Measurements from ENCODE around the gene CTDNEP1.

Gene CTDNEP1

GRCh38 chr17:7251661-7252175 is at the start of gene CTDNEP1:
Gene CTDNEP1 (minus strand): TSS chr17:7251734. CDS start chr17:7251296, 438 bp downstream.
- peak; percentile 99 for DNase-seq

GRCh38 chr17:7296189-7296861 is 44.8 kb upstream of the CTDNEP1 start:
- DNase-seq: peak; percentile 27

- no peak for DNase-seq
These were observed 44.0 kb upstream of the CTDNEP1 start for GRCh38 chr17:7295230-7296180.

DNA sequence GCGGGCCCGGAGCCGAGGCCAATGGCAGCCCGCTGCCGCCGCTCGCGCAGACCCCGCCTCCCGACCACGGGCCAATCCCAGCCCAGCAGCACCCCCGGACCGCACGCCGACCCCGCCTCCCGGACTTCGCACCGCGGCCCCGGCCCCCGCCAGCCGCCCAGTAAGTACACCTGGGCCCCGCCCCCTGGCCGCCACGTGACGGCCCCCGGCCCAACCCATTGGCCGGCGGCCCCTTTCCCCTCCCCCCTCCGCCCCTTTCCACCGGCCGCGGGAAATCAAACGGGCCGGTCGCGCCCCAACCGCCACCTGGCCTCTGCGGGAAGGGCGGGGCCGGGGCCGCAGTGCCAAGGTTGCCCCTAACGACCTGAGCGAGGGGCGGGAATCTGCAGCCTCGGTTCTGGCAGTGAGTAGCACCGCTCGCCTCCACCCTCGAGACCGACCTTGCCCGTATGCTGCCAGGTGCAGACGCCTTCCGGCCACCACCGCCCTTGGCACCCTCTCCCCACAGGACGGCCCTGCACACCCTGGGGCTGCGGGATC is 43.1 kb upstream of the CTDNEP1 start, which contains the start of gene YBX2:
TSS of gene YBX2 (minus strand) at position 26 of the 540 bp plus-strand sequence. CDS start 139 bp downstream, outside the sequence.
- DNase-seq: peak; percentile 36

DNA sequence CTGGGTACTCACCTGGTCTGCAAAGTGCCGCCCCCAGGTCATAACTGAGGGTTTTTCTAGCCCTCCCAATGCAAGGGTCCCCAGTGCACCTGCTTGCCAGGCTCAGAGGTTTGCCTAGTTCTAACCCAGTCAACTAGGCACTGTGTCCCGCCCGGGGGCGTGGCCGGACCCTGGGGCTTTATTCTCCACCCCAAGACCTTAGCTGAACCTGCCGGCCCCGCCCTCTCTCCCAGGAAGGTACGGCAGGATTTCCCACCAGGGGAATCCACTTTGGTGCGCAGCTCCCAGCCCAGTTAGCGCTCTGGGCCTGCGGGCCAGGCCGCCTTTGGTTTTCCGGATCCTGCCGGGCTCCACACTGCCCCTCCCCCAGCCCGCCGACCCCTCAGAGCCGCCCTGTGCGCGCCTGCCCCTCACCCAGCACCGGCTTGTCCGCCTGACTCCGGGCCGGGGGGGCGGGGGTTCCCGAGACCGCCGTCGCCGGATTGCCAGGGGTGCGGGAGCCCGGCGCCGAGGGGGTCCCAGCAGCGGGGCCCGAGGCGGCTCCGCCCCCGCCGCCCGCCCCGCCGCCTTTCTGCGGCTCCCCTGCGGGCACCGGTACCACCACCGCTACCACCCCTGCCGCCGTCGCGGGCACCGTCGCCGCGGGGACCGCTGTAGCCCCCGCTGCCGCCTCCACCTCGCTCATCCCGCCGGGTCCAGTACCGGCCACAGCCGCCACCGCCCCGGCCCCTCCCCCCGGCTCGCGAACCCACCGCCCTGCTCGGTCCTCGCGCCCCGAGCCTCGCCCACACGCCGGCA is 42.5 kb upstream of the CTDNEP1 start:
- DNase-seq: no peak

GRCh38 chr17:7293159-7293558 is 41.6 kb upstream of the CTDNEP1 start:
- no peak for DNase-seq

DNA sequence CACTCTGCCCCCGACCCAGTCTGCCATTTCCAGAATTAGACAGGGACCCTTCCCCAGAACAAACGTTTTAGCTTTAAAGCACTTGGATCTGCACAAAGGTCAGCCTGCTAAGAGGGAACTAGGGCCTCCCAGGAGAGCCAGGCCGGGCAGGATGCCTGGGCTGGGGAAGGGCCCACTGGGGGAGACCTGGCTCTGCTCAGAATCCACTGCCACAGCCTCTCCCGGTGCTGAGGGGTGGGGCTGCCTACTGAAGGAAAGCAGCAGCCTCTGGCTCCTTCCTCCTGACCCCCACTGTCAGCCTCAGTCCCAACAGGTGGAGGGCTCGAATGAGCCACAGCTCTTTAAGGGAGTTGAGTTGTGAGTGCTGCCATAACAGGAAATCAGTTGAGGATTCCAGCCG is 41.2 kb upstream of the CTDNEP1 start:
- DNase-seq: no peak

DNA sequence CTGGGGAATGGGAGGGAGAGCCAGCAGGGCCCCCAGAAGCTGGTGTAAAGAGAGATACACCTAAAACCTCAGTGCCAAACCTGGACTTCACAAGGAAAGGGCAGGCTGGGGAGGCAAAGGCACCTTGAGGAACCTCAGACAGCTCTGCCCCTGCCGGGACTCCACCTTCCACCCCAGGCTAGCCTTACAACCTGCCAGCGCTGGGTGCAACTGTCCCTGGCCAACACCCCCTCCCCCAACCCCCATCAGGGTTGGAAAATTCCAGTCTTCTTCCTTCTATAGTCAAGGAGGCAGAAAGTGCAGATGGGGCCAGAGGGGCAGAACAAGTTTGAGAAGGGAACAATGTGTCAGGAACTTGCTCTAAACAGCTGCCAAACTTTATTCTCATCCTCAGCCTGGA is 40.7 kb upstream of the CTDNEP1 start:
- no peak for DNase-seq

DNA sequence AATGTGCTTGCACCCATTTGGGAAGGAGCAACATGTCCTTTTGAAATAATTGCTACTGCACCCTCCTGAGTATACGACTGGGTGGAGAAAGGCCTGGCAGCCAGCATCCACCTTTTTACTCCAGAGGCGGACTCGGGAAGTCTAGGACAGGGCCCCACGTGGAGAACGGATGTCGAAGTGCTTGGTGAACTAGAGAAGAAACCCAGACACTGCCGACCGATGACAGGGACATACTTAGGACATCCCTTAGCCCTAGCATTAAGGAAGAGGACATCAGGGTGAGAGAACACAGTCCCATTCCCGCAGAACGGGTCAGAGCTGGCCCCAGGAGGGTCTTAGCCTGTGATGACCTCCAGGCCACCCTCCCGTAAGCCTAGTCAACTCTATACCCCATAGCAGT is 39.2 kb upstream of the CTDNEP1 start:
- no peak for DNase-seq

DNA sequence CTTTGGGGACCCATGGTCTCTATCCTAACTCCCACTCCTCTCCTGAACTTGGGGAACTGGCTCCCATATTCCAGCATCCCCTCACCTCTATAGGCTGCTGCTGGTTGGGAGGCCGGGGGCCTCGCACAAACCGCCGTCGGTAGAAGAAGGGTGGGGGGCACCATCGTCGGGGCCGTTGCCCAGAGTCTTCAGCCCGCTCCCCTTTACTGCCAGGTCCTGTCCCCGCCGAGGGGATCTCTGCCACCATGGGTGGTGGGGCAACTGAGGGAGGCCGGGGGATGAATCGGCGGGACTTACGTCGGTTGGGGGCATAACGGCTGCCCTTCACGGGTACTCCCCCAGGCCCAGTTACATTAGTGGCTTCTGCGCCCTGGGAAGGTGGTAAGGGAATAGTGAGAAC is 38.6 kb upstream of the CTDNEP1 start:
- DNase-seq: no peak

GRCh38 chr17:7289256-7290032 is 37.9 kb upstream of the CTDNEP1 start:
- DNase-seq: no peak

- no peak for DNase-seq
These were observed 34.1 kb upstream of the CTDNEP1 start for GRCh38 chr17:7285679-7286078.

GRCh38 chr17:7284911-7285310 is 33.4 kb upstream of the CTDNEP1 start:
- no peak for DNase-seq

GRCh38 chr17:7283471-7284216 is 32.1 kb upstream of the CTDNEP1 start:
- no peak for DNase-seq

- no peak for DNase-seq
These were observed 31.3 kb upstream of the CTDNEP1 start for GRCh38 chr17:7282752-7283321.

DNA sequence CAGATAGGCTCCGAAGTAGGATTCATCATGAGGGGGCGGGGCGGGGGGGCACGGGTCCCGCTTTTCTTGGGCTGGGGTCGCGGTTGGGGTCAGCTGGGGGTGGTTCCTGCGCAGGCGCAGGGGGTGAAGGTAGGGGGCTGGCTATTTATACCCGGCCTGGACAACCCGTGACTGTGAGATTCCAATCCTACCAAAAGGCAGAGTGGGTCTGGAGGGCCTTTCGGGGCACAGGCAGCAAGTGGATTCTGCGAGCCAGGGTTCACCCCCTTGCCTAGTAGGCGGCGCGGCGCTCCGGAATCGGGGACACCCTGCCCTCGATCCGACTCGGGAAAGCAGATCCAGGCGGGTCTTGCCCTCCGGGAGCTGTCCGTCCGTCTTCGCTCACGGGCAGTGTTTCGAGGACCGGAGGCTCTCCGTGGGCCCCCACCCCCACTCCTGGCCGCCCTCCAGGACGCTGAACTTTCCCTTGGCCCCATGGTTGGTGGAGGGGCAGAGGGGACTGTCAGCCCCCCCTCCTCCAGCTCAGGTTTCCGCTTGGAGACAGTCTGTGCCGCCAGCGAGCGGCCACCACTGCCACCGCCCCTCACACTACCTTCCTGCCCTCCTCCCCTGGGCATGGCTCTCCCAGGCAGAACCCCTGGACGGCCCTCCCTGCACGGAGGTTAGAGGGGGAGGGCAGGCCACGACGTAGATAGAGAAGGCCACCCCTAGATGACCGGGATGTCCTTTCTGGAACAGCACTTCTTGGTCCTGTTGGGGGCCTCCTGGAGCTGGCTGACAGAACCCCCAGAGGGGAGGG is 30.6 kb upstream of the CTDNEP1 start:
- no peak for DNase-seq

GRCh38 chr17:7281074-7281952 is 29.8 kb upstream of the CTDNEP1 start, which contains the start of gene SLC2A4:
Gene SLC2A4 (plus strand): TSS chr17:7281718. CDS start chr17:7281935, 217 bp downstream.
- peak; percentile 68 for DNase-seq

DNA sequence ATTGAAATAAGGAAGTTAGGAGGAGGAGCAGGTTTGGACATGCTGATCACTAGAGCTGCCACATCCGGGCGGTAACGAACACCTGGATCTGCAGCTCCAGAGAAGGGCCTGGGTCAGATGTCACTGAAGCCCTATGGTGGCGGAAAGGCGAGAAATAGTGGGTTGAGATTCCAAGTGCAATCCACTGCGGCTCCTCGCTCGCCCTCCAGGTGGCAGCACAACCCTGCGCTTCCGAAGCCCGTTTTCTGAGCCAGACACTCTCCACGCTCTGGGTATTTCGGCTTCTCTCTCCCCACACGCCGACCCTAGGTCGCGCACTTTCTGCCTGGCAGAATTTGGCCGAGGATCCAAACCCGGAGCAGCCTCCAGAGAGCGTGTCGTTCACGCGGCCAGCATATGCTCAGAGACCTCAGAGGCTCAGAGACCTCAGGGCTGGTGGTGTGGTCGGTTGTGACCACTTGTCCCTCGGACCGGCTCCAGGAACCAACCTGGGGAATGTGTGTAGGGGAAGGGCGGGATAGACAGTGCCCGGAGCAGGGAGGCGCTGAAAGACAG is 29.1 kb upstream of the CTDNEP1 start:
- DNase-seq: peak; percentile 79
